Esophagus squamous epithelium (tissue), 4 donors: ENCODE results near the gene PCGF2.

Source experiments
- CTCF ChIP-seq, 6 experiments: fragments of 450-650 bp in 4 of 6; fragments of 200-600 bp in 2 of 6; sonication (generic) in 2 of 6; IDR thresholded peaks; one replicate each; pipeline ENCODE4 v1.5.1; 2016 to 2019; ENCODE audit warnings: antibody characterized with exemption in 6 of 6, mild to moderate bottlenecking in 4 of 6, moderate library complexity in 4 of 6
- POLR2A ChIP-seq, 4 donors: fragments of 450-650 bp; IDR thresholded peaks; one replicate each; pipeline ENCODE4 v1.6.1; 2017; ENCODE audit warnings: antibody characterized with exemption in 4 of 4, mild to moderate bottlenecking in 4 of 4, moderate library complexity in 3 of 4

DNA sequence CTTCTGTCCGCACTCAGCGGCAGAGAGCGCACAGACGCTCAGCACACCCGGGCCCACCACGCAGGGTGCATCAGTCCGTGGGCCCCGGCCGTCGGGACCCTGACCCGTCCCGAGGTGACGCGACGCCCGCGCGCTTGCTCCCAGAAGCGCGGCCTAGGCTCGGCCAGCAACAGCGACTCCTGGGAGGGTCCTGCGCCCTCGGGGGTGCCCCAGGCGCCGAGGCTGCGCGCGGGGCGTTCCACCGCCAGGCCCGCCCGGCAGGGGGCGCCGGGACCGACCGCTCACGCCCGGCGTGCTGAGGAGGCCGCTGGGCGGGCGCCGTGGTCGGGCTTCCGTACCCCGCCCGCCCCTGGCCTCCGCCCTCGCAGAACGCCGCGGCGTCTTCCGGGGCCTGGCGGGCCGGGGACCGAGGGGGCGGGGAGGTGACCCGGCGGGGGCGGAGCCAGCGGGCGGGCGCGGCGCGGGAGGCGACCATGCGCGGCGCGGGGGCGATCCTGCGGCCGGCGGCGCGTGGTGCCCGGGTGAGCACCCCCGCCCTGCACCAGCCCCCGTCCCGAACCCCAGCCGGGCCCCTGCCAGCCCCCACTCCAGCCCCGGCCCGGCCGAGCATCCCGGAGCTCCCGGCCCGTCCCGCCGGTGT is 18.1 kb downstream of the PCGF2 start, which contains the start of gene CISD3:
- TF ChIP-seq CTCF (IDR thresholded peaks at IDR 0.05) = peak; percentile 45 to 98 (median 92)
- no peak for TF ChIP-seq POLR2A (IDR thresholded peaks at IDR 0.05)
